ENCODE measurements around the gene SF1. TPM values are rescaled to one million over a fixed set of nuclear protein-coding genes. Genes with fewer than 3 reads are reported as not detected.

The SF1 gene
- total RNA-seq, 2 donors from 2014 or later = 331 to 399 TPM

- no peak for DNase-seq
- Histone ChIP-seq H3K9me3 (ENCODE audit: control insufficient read depth, low read length) (no peaks in the 10 kb centered on the region), H3K9ac (ENCODE audit: extremely low read depth, low read length, poor library complexity, severe bottlenecking) (no peak overlapping the region), H3K27ac (ENCODE audit: low read depth, low read length) (no peak overlapping the region), H3K4me3 (ENCODE audit: low read length) (no peak overlapping the region), H3K4me1 (ENCODE audit: control insufficient read depth, insufficient read depth, low read length) (no peaks in the 10 kb centered on the region), H3K36me3 (ENCODE audit: control insufficient read depth, insufficient read depth, low read length) (peaks cover 14% of the 10 kb centered on the region), H3K27me3 (ENCODE audit: control insufficient read depth, insufficient read depth, low read length, poor library complexity, severe bottlenecking) (no peaks in the 10 kb centered on the region)
- Mint-ChIP-seq H3K4me1 (peaks cover 8% of the 10 kb centered on the region), H3K4me3 (no peak overlapping the region), H3K9me3 (no peaks in the 10 kb centered on the region), H3K27me3 (ENCODE audit: insufficient read depth) (no peaks in the 10 kb centered on the region), H3K27ac (no peak overlapping the region), H3K36me3 (ENCODE audit: low read depth) (peaks cover 7% of the 10 kb centered on the region)
- no peak for TF ChIP-seq CTCF (conservative IDR thresholded peaks at IDR 0.05)
- WGBS, 2 experiments (ENCODE audit: insufficient coverage in 1 of 2, insufficient read length in 1 of 2) = 84 to 100% methylated on average over 2 to 7 of the region's 7 CpGs
Observed at GRCh38 chr11:64799256-64799622, 20.9 kb upstream of the SF1 start.

- H3K9me3 Mint-ChIP-seq = no peaks in the 10 kb centered on the region
- 91 to 95% methylated on average over 8 to 19 of the region's 19 CpGs for WGBS, 2 experiments (ENCODE audit: insufficient coverage in 1 of 2, insufficient read length in 1 of 2)
- no peaks in the 10 kb centered on the region for H3K27me3 Mint-ChIP-seq (ENCODE audit: insufficient read depth)
- H3K4me1 Mint-ChIP-seq = no peaks in the 10 kb centered on the region
- peaks cover 7% of the 10 kb centered on the region for H3K36me3 Mint-ChIP-seq (ENCODE audit: low read depth)
- Histone ChIP-seq H3K27me3 (ENCODE audit: control insufficient read depth, insufficient read depth, low read length, poor library complexity, severe bottlenecking) (no peaks in the 10 kb centered on the region), H3K27ac (ENCODE audit: low read depth, low read length) (no peak overlapping the region), H3K9ac (ENCODE audit: extremely low read depth, low read length, poor library complexity, severe bottlenecking) (no peak overlapping the region), H3K9me3 (ENCODE audit: control insufficient read depth, low read length) (no peaks in the 10 kb centered on the region), H3K4me1 (ENCODE audit: control insufficient read depth, insufficient read depth, low read length) (no peaks in the 10 kb centered on the region), H3K36me3 (ENCODE audit: control insufficient read depth, insufficient read depth, low read length) (peaks cover 14% of the 10 kb centered on the region), H3K4me3 (ENCODE audit: low read length) (no peak overlapping the region)
- H3K4me3 Mint-ChIP-seq = no peak overlapping the region
- H3K27ac Mint-ChIP-seq = no peak overlapping the region
- no peak for TF ChIP-seq CTCF (conservative IDR thresholded peaks at IDR 0.05)
- no peak for DNase-seq
Observed at GRCh38 chr11:64796757-64797541, 18.6 kb upstream of the SF1 start.

GRCh38 chr11:64796047-64796756 lies 17.9 kb upstream of the SF1 start:
- DNase-seq = no peak
- Histone ChIP-seq H3K4me1 (ENCODE audit: control insufficient read depth, insufficient read depth, low read length) (no peaks in the 10 kb centered on the region), H3K27ac (ENCODE audit: low read depth, low read length) (no peak overlapping the region), H3K27me3 (ENCODE audit: control insufficient read depth, insufficient read depth, low read length, poor library complexity, severe bottlenecking) (no peaks in the 10 kb centered on the region), H3K9me3 (ENCODE audit: control insufficient read depth, low read length) (no peaks in the 10 kb centered on the region), H3K4me3 (ENCODE audit: low read length) (no peak overlapping the region), H3K9ac (ENCODE audit: extremely low read depth, low read length, poor library complexity, severe bottlenecking) (no peak overlapping the region), H3K36me3 (ENCODE audit: control insufficient read depth, insufficient read depth, low read length) (peaks cover 14% of the 10 kb centered on the region)
- H3K27me3 Mint-ChIP-seq (ENCODE audit: insufficient read depth) = no peaks in the 10 kb centered on the region
- no peak overlapping the region for H3K4me3 Mint-ChIP-seq
- H3K36me3 Mint-ChIP-seq (ENCODE audit: low read depth) = peaks cover 7% of the 10 kb centered on the region
- no peaks in the 10 kb centered on the region for H3K4me1 Mint-ChIP-seq
- H3K27ac Mint-ChIP-seq = no peak overlapping the region
- 90 to 94% methylated on average over 5 to 19 of the region's 19 CpGs for WGBS, 2 experiments (ENCODE audit: insufficient coverage in 1 of 2, insufficient read length in 1 of 2)
- TF ChIP-seq CTCF (conservative IDR thresholded peaks at IDR 0.05) = no peak
- no peaks in the 10 kb centered on the region for H3K9me3 Mint-ChIP-seq

All from endodermal cell (in vitro differentiated cells).